Caco-2 (cell line): ENCODE measurements around the gene ALDH3A1. TPM values are rescaled to one million over a fixed set of nuclear protein-coding genes. Genes with fewer than 3 reads are reported as not detected.

Experiments
- BruUV-seq: library from RNA; stranded (reverse); fragments of 400-500 nt; replicated peaks from 2 replicates; lab custom pipeline; 2021; lab: Mats Ljungman, UMichigan
- CTCF ChIA-PET: fragments of 300-600 bp; sonication (Branson Sonifier 250); formaldehyde crosslinking; loops from one replicate; lab custom pipeline; 2022; ENCODE audit warnings: antibody characterized with exemption; lab: Charles Lee
- POLR2A ChIA-PET: fragments of 300-600 bp; sonication (Branson Sonifier 250); formaldehyde crosslinking; loops from one replicate; lab custom pipeline; 2022; ENCODE audit warnings: antibody characterized with exemption; lab: Charles Lee
- DNase-seq, 2 experiments: peaks; one replicate each; pipeline versions ENCODE4 v3.0.0 to v3.0.0-alpha.2; 2020 to 2022
- H3K27me3 ChIP-seq: replicated peaks from 2 replicates; pipeline ENCODE4 v1.6.0; 2011; ENCODE audit warnings: low read length; ENCODE audit not compliant: control insufficient read depth, insufficient read depth
- H3K36me3 ChIP-seq: 2 replicates; pipeline ENCODE4 v1.5.1; 2011; ENCODE audit warnings: low read length; ENCODE audit not compliant: control insufficient read depth, insufficient read depth
- H3K4me1 ChIP-seq: fragments of 250-450 bp; sonication (Bioruptor Pico); 2 replicates; pipeline ENCODE4 v1.5.1; 2020; ENCODE audit warnings: mild to moderate bottlenecking
- H3K4me3 ChIP-seq: 2 replicates; pipeline ENCODE4 v1.5.1; 2011; ENCODE audit warnings: low read depth, mild to moderate bottlenecking, control low read depth, low read length
- H3K9me3 ChIP-seq: fragments of 250-450 bp; sonication (Bioruptor Pico); 2 replicates; pipeline ENCODE4 v1.5.1; 2020; ENCODE audit warnings: mild to moderate bottlenecking, moderate library complexity
- H3K27ac Mint-ChIP-seq: one replicate; pipeline ENCODE4 v1.8.0; 2022; ENCODE audit warnings: mixed read lengths; ENCODE audit not compliant: unreplicated experiment
- H3K27me3 Mint-ChIP-seq: one replicate; pipeline ENCODE4 v1.8.0; 2022; ENCODE audit warnings: mixed read lengths; ENCODE audit not compliant: insufficient read depth, unreplicated experiment
- H3K36me3 Mint-ChIP-seq: one replicate; pipeline ENCODE4 v1.8.0; 2022; ENCODE audit warnings: mild to moderate bottlenecking, mixed read lengths; ENCODE audit not compliant: insufficient read depth, unreplicated experiment
- H3K4me1 Mint-ChIP-seq: one replicate; pipeline ENCODE4 v1.8.0; 2022; ENCODE audit warnings: low read depth, mixed read lengths; ENCODE audit not compliant: unreplicated experiment
- H3K4me3 Mint-ChIP-seq: one replicate; pipeline ENCODE4 v1.8.0; 2022; ENCODE audit warnings: mild to moderate bottlenecking, moderate library complexity, mixed read lengths; ENCODE audit not compliant: unreplicated experiment
- H3K9me3 Mint-ChIP-seq: one replicate; pipeline ENCODE4 v1.8.0; 2022; ENCODE audit warnings: mixed read lengths; ENCODE audit not compliant: unreplicated experiment
- CTCF ChIP-seq, 2 experiments: fragments of 200-600 bp in 1 of 2; IDR thresholded peaks; 1 replicate in 1 of 2; 2 replicates in 1 of 2; pipeline versions ENCODE4 v1.5.1 to v1.8.0; 2011 to 2022; ENCODE audit warnings: antibody characterized with exemption in 1 of 2, control low read depth in 1 of 2, inconsistent platforms in 1 of 2, low read depth in 1 of 2, low read length in 1 of 2, mild to moderate bottlenecking in 1 of 2, moderate library complexity in 1 of 2; ENCODE audit not compliant: insufficient read depth in 1 of 2, severe bottlenecking in 1 of 2, unreplicated experiment in 1 of 2
- intact Hi-C: fragments of 100-400 bp; cut with micrococcal nuclease; formaldehyde crosslinking; loops from one replicate; pipeline ENCODE4 v1.10.0; 2022; ENCODE audit not compliant: unreplicated experiment
- total RNA-seq: library from RNA; stranded (reverse); gene quantifications from 2 replicates; pipeline ENCODE4 v1.2.3, GENCODE V29; 2022

The ALDH3A1 gene
- total RNA-seq, 1 experiment from 2014 or later: 8.3 TPM

DNA sequence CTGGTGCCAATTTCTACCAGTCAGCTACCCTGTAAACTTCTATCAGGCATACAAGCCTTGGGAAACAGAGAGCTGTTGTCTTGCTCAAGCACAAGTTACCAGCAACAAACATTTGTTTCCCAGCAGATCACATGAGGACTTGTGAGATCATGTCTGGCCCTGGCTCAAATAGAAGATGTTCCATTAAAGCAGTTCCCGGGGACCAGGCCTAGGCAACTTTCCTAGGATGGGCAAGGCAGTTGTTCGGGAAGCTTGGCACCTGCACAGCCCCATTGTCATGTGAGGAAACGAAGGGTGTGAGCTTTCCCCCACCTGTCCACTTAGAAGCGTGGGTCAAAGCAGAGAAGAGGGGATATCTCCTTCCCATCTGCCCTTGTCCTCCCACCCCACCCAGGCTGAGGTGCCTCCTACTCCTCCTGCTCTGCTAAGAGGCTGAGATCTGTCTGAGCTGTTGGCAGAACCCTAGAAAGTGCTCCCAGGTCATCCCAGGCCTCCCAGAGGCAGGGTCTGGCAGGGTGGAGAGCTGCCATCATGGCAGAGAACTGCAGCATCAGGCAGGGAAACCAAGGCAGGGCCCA is 20.5 kb downstream of the ALDH3A1 start:
- Histone ChIP-seq H3K36me3 (no peaks in the 10 kb centered on the region), H3K4me3 (no peak overlapping the region), H3K4me1 (no peaks in the 10 kb centered on the region), H3K27me3 (no peaks in the 10 kb centered on the region), H3K9me3 (no peaks in the 10 kb centered on the region)
- TF ChIP-seq CTCF (IDR thresholded peaks at IDR 0.05; ENCODE audit: insufficient read depth in 1 of 2, low read depth in 1 of 2, low read length in 1 of 2, severe bottlenecking in 1 of 2, unreplicated experiment in 1 of 2): no peak
- intact Hi-C loops: no loop called here
- Mint-ChIP-seq H3K9me3 (no peaks in the 10 kb centered on the region), H3K27me3 (no peaks in the 10 kb centered on the region), H3K36me3 (no peaks in the 10 kb centered on the region), H3K27ac (no peak overlapping the region), H3K4me1 (no peaks in the 10 kb centered on the region), H3K4me3 (no peak overlapping the region)
- DNase-seq: no peak
- no TSS peak for BruUV-seq
- POLR2A ChIA-PET: no interaction called here
- CTCF ChIA-PET: interaction anchor here (0.7 kb wide), 1 partner anchor 39 kb away, joined by 3 read pairs; no protein-coding TSS in a partner anchor

- Mint-ChIP-seq H3K4me1 (no peaks in the 10 kb centered on the region), H3K27me3 (no peaks in the 10 kb centered on the region), H3K36me3 (no peaks in the 10 kb centered on the region), H3K27ac (no peak overlapping the region), H3K4me3 (no peak overlapping the region), H3K9me3 (no peaks in the 10 kb centered on the region)
- BruUV-seq: no TSS peak
- Histone ChIP-seq H3K4me3 (no peak overlapping the region), H3K27me3 (no peaks in the 10 kb centered on the region), H3K36me3 (no peaks in the 10 kb centered on the region), H3K9me3 (no peaks in the 10 kb centered on the region), H3K4me1 (no peaks in the 10 kb centered on the region)
- TF ChIP-seq CTCF (IDR thresholded peaks at IDR 0.05; ENCODE audit: insufficient read depth in 1 of 2, low read depth in 1 of 2, low read length in 1 of 2, severe bottlenecking in 1 of 2, unreplicated experiment in 1 of 2): no peak
- DNase-seq: no peak
- POLR2A ChIA-PET: no interaction called here
- intact Hi-C loops: no loop called here
- CTCF ChIA-PET: no interaction called here
Observed at GRCh38 chr17:19726631-19727376, 21.3 kb downstream of the ALDH3A1 start.

DNA sequence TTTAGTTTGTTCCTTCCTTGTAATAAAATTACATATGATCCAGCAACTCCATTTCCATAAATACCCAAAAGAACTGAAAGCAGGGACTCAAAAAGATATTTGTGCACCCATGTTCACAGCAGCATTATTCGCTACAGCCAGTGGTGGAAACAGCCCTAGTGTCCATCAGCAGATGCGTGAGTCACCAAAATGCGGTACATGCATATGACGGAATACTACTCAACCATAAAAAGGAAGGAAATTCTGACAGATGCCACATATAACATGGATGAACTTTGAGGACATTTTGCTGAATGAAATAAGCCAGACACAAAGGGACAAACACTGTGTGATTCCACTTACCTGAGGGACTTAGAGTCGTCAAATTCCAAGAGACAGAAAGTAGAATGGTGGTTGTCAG is 22.6 kb downstream of the ALDH3A1 start:
- ChIA-PET POLR2A (no interaction called here), CTCF (no interaction called here)
- Mint-ChIP-seq H3K4me3 (no peak overlapping the region), H3K27ac (no peak overlapping the region), H3K4me1 (no peaks in the 10 kb centered on the region), H3K36me3 (no peaks in the 10 kb centered on the region), H3K9me3 (no peaks in the 10 kb centered on the region), H3K27me3 (no peaks in the 10 kb centered on the region)
- H3K4me1 ChIP-seq: peaks cover 6% of the 10 kb centered on the region; the same call in 1 of the 2 replicates
- H3K9me3 ChIP-seq: no peaks in the 10 kb centered on the region
- no peak for TF ChIP-seq CTCF (IDR thresholded peaks at IDR 0.05; ENCODE audit: insufficient read depth in 1 of 2, low read depth in 1 of 2, low read length in 1 of 2, severe bottlenecking in 1 of 2, unreplicated experiment in 1 of 2)
- H3K4me3 ChIP-seq: no peak overlapping the region
- no TSS peak for BruUV-seq
- DNase-seq: no peak
- H3K36me3 ChIP-seq: no peaks in the 10 kb centered on the region
- H3K27me3 ChIP-seq: no peaks in the 10 kb centered on the region
- intact Hi-C loops: no loop called here
